H1 (cell line): ENCODE results near the gene FSIP1.

ENCODE experiments used
- BRCA1 ChIP-seq: IDR thresholded peaks from 2 replicates; pipeline ENCODE4 v1.6.1; 2012; ENCODE audit warnings: low read depth, low read length, improper control_type of control experiment
- CHD1 ChIP-seq: IDR thresholded peaks from 2 replicates; pipeline ENCODE4 v1.6.1; 2012; ENCODE audit warnings: low read depth, low read length, improper control_type of control experiment
- CREB1 ChIP-seq: IDR thresholded peaks from 2 replicates; pipeline ENCODE4 v1.6.1; 2012; ENCODE audit warnings: inconsistent platforms
- FOSL1 ChIP-seq: IDR thresholded peaks from 2 replicates; pipeline ENCODE4 v1.6.1; 2011; ENCODE audit warnings: mild to moderate bottlenecking, low read depth, low read length, moderate library complexity; ENCODE audit not compliant: insufficient read depth
- POLR2AphosphoS5 ChIP-seq: IDR thresholded peaks from 2 replicates; pipeline ENCODE4 v1.6.1; 2011; ENCODE audit warnings: low read depth, low read length
- RFX5 ChIP-seq: IDR thresholded peaks from 2 replicates; pipeline ENCODE4 v1.6.1; 2011; ENCODE audit warnings: low read depth, low read length, improper control_type of control experiment, borderline replicate concordance
- RXRA ChIP-seq: IDR thresholded peaks from 2 replicates; pipeline ENCODE4 v1.6.1; 2011; ENCODE audit warnings: low read depth, mild to moderate bottlenecking, low read length, moderate library complexity; ENCODE audit not compliant: insufficient read depth
- YY1 ChIP-seq: IDR thresholded peaks from 2 replicates; pipeline ENCODE4 v1.6.1; 2011; ENCODE audit warnings: low read depth, mild to moderate bottlenecking, low read length

GRCh38 chr15:39828374-39828931 is 45.8 kb upstream of the FSIP1 start:
- TF ChIP-seq CHD1 (no peak), BRCA1 (no peak), CREB1 (no peak), YY1 (no peak), RFX5 (no peak), FOSL1 (no peak), POLR2AphosphoS5 (no peak), RXRA (no peak)
